Small intestine (tissue), 7 donors: ENCODE results near the gene EYS. TPM values are rescaled to one million over a fixed set of nuclear protein-coding genes. Genes with fewer than 3 reads are reported as not detected.

Experiments
- DNase-seq, 2 donors: peaks; one replicate each; pipeline versions ENCODE4 v3.0.0 to v3.0.0-alpha.2; 2013
- FAIRE-seq: peaks from 2 replicates; lab custom pipeline; 2012; peaks lifted over from hg19 to GRCh38; lab: Jason Lieb, UNC
- H3K27ac ChIP-seq, 3 donors: one replicate each; pipeline ENCODE4 v1.5.1; 2013; ENCODE audit warnings: low read length in 2 of 3, mild to moderate bottlenecking in 2 of 3, control low read depth in 1 of 3, inconsistent platforms in 1 of 3, low read depth in 1 of 3, moderate library complexity in 1 of 3
- H3K27me3 ChIP-seq, 3 donors: one replicate each; pipeline ENCODE4 v1.6.1; 2013; ENCODE audit warnings: low read length in 3 of 3, inconsistent platforms in 1 of 3; ENCODE audit not compliant: control insufficient read depth in 3 of 3, insufficient read depth in 3 of 3
- H3K36me3 ChIP-seq, 3 donors: one replicate each; pipeline ENCODE4 v1.6.1; 2013; ENCODE audit warnings: low read length in 3 of 3, inconsistent platforms in 1 of 3, low read depth in 1 of 3, mild to moderate bottlenecking in 1 of 3, moderate library complexity in 1 of 3; ENCODE audit not compliant: control insufficient read depth in 3 of 3, insufficient read depth in 2 of 3
- H3K4me1 ChIP-seq, 3 donors: one replicate each; pipeline ENCODE4 v1.6.1; 2013; ENCODE audit warnings: low read length in 2 of 3, inconsistent platforms in 1 of 3, low read depth in 1 of 3, mild to moderate bottlenecking in 1 of 3, moderate library complexity in 1 of 3; ENCODE audit not compliant: control insufficient read depth in 3 of 3, insufficient read depth in 2 of 3
- H3K4me3 ChIP-seq, 3 donors: one replicate each; pipeline ENCODE4 v1.5.1; 2013; ENCODE audit warnings: low read length in 3 of 3, control low read depth in 1 of 3, inconsistent platforms in 1 of 3, low read depth in 1 of 3, mild to moderate bottlenecking in 1 of 3, moderate library complexity in 1 of 3
- H3K9me3 ChIP-seq, 2 donors: one replicate each; pipeline ENCODE4 v1.6.1; 2013; ENCODE audit warnings: low read depth in 1 of 2, low read length in 1 of 2; ENCODE audit not compliant: control insufficient read depth in 2 of 2, insufficient read depth in 1 of 2
- WGBS, 3 donors: extraction: QIAGEN DNeasy Blood & Tissue Kit; methylation state at CpG; one replicate each; pipeline ENCODE4 v1.1.7; 2013; 5-methylcytosine and 5-hydroxymethylcytosine counted together
- polyA plus RNA-seq, 4 donors: library from polyadenylated mRNA; stranded (reverse) in 3 of 4; unstranded in 1 of 4; fragments of 200-250 nt in 3 of 4; fragments of 120-200 nt in 1 of 4; gene quantifications; one replicate each; pipeline versions ENCODE4 v1.2.1 to v1.2.3, GENCODE V29; 2013
- donor health status: healthy with polysubstance abuse.
- donor health status: control.
- donor health status: control.
- donor health status: Bipolar disorder and iron deficiency.
- donor health status: healthy.

Gene EYS
- polyA plus RNA-seq, 4 donors: 0.78 TPM; not detected in 3

DNA sequence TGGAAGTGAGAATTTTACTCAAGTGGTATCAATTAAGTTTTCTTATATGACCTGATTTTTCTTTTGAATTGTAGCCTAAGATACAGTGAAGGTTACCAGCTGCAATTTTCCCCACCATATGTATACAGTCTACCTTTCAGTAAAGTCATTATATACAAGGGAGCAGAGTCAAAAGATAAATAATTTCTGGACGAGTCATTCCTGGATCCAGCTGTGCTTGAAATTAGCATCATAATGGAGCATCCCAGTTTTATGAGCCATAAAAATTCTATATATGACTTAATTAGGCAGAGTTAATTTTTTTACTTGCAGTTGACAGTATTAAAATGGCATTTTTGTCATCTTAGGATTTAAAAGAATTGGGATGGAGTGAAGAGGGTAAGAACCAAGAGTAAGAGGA is 1063.0 kb downstream of the EYS start:
- no peaks in the 10 kb centered on the region for H3K4me1 ChIP-seq
- H3K36me3 ChIP-seq: no peaks in the 10 kb centered on the region
- no peaks in the 10 kb centered on the region for H3K27me3 ChIP-seq
- DNase-seq (no peak), FAIRE-seq (no peak)
- WGBS, 3 donors: 30 to 44% (median 39%) methylated on average over 1 of the region's 1 CpG
- peaks cover 0 to 1% of the 10 kb centered on the region in 2 donors for H3K9me3 ChIP-seq
- no peak overlapping the region for H3K27ac ChIP-seq
- H3K4me3 ChIP-seq: no peak overlapping the region

DNA sequence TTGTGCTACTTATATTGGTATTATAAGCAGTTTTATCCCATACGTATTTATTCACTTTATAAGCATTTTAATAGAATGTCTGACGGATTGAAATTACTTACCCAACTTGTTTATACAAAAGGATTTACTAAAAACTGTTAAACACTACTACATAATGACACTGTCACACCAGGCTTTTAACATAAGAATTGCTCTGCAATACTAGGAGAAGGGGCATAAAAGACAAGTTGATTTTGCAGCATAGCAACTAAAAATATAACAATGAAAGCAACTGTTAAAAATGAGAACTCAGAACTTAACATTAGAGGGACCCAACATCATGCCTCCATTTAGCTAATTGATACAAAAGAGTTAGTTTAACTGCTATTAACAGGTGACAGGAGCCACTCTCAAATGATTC is 1076.1 kb downstream of the EYS start:
- FAIRE-seq (no peak), DNase-seq (no peak)
- H3K27ac ChIP-seq: no peak overlapping the region
- no peaks in the 10 kb centered on the region for H3K36me3 ChIP-seq
- no peaks in the 10 kb centered on the region for H3K9me3 ChIP-seq
- H3K4me1 ChIP-seq: no peaks in the 10 kb centered on the region
- no peaks in the 10 kb centered on the region for H3K27me3 ChIP-seq
- 53 to 57% (median 56%) methylated on average over 2 of the region's 2 CpGs for WGBS, 3 donors
- H3K4me3 ChIP-seq: no peak overlapping the region

DNA sequence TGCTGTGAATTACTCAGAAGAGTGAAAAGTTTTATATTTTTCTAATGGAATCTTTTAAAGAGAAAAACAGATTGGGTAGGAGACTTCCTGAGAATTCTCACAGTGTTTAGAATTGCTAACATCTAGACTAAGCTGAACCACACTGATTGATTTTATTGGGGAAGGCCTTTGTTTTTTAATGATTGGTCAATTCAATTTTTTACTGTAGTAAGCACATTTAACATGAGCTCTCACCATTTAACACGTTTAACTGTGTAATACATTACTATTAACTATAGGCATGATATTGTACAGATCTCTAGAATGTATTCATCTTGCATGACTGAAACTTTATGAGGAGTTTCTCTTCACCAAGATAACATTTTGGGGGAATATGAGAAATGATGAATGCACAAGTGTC is 1084.1 kb downstream of the EYS start:
- Histone ChIP-seq H3K4me1 (no peaks in the 10 kb centered on the region), H3K36me3 (no peaks in the 10 kb centered on the region), H3K4me3 (no peak overlapping the region), H3K27ac (no peak overlapping the region), H3K9me3 (no peaks in the 10 kb centered on the region), H3K27me3 (no peaks in the 10 kb centered on the region)
- FAIRE-seq (no peak), DNase-seq (no peak)
- 16 to 37% (median 17%) methylated on average over 1 of the region's 1 CpG for WGBS, 3 donors

DNA sequence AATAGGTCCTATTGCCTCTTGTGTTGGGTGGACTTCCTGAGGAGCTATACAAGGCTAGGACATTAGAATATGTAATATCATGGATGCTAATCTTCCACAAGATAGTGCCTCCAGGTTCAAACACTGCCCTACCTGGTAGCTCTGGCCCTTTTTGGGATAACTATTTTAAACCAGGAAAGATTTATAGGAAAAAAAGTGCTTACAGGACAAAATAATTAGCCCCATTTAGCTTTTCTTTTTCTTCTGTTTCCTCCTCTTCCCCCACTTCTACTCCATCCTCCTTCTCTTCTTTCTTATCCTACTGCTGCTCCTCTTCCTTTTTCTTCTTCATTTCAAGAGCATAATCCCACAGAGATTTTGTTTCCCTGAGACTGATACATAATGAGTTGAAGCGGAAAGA is 1104.0 kb downstream of the EYS start:
- Histone ChIP-seq H3K9me3 (no peaks in the 10 kb centered on the region), H3K4me3 (no peak overlapping the region), H3K36me3 (no peaks in the 10 kb centered on the region), H3K4me1 (no peaks in the 10 kb centered on the region), H3K27ac (no peak overlapping the region), H3K27me3 (no peaks in the 10 kb centered on the region)
- FAIRE-seq (no peak), DNase-seq (no peak)
- 65 to 88% (median 84%) methylated on average over 1 of the region's 1 CpG for WGBS, 3 donors

DNA sequence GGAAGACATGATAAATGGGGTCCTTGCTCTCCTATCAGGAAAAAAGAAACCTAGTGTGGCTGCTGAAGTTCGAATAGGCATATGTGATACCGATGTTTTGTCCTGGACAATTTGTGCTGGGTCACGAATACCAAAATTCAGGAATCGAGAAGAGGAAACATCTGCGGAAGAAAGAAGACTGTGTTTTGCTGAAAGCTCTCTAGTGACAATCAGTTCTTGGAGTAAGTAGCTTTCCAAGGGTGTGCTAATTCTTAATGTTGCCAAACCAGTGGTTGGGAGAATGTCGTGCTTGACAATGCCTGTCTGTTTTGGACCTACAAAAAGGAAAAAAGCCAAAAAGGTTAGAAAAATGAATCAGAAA is 1115.4 kb downstream of the EYS start:
- Histone ChIP-seq H3K27me3 (no peaks in the 10 kb centered on the region), H3K4me3 (no peak overlapping the region), H3K27ac (no peak overlapping the region), H3K4me1 (no peaks in the 10 kb centered on the region), H3K36me3 (no peaks in the 10 kb centered on the region), H3K9me3 (no peaks in the 10 kb centered on the region)
- FAIRE-seq (no peak), DNase-seq (no peak)
- WGBS, 3 donors: 68 to 80% (median 76%) methylated on average over 6 of the region's 6 CpGs

DNA sequence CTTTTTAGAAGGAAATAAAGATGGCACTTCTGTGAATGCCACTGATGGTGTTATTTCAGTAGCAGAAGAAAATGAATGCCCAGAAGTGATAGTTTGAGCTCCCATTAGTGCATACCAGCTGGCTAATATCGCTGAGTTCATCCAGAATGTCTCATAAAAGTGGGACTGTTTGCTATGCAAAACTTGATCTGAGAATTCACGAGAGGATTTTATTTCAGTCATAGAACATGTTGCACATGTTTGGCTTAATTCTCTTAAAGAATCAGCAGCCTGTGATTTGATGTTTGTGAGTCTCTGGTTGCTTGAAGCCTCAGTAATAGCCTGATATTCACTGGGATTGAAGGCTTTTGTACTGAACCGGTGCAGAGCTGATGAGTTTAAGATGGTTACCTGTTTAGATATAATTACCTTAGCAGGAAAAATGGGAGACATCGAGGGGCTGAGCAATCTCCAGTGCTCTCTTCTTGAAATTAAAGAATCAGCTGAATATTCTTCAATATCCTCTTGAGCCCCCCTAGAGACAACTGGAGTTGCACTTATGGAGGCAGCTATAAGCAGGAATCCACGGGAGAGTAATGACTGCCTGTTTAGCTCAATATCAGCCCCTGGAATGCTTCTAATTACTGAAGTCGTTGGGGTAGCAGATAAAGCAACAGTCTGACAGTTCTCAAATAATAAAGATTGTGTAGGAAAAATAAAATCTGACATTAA is 1115.9 kb downstream of the EYS start:
- DNase-seq: no peak
- Histone ChIP-seq H3K4me3 (no peak overlapping the region), H3K36me3 (no peaks in the 10 kb centered on the region), H3K4me1 (no peaks in the 10 kb centered on the region), H3K27ac (no peak overlapping the region), H3K27me3 (no peaks in the 10 kb centered on the region), H3K9me3 (no peaks in the 10 kb centered on the region)
- no peak for FAIRE-seq
- WGBS, 3 donors: 53 to 58% (median 57%) methylated on average over 6 of the region's 6 CpGs

DNA sequence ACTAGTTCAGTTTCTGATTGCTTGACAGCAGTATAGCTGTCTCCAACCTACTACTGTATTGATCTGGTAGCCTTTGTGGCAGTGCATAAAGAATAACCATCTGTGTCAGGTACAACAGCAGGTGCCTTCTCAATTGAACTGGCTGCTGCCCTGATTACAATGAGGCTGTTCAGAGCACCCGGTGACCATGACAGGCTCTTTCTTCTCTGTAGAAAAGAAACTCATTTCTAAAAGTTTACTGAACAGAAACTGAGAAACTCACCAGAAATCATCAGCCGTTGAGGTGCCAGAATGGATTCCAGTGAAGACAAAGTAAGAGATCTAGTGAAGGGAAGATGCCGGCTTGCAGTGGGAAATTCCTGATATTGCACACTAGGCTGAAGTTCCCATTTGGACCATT is 1117.1 kb downstream of the EYS start:
- WGBS, 3 donors: 82 to 89% (median 85%) methylated on average over 3 of the region's 3 CpGs
- no peaks in the 10 kb centered on the region for H3K4me1 ChIP-seq
- no peak for FAIRE-seq
- H3K27ac ChIP-seq: no peak overlapping the region
- no peaks in the 10 kb centered on the region for H3K9me3 ChIP-seq
- H3K27me3 ChIP-seq: no peaks in the 10 kb centered on the region
- DNase-seq: no peak
- H3K36me3 ChIP-seq: no peaks in the 10 kb centered on the region
- no peak overlapping the region for H3K4me3 ChIP-seq

DNA sequence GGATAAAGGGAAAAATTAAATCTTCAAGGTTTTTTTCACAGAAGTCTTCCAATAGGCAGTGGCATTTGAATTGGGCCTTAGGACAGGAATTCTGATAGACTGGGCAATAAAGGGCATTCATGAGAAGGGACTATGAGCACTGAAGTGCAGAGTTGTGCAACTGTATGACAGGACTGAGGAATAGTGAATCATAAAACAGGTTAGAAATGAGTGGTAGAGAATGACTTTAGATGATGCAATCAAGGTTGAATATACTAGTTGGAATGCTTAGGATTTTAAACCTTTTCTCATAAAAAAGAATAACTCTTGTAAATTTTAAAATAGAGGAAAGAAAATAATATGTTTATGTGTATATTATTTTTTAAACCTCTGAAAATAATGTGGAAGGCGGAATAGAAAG is 1126.7 kb downstream of the EYS start:
- peaks cover 0 to 2% of the 10 kb centered on the region in 2 donors for H3K9me3 ChIP-seq
- peak in 1 of 2 donors; percentile 17 for DNase-seq
- H3K4me1 ChIP-seq: no peaks in the 10 kb centered on the region
- H3K27me3 ChIP-seq: no peaks in the 10 kb centered on the region
- 64 to 76% (median 72%) methylated on average over 1 of the region's 1 CpG for WGBS, 3 donors
- H3K27ac ChIP-seq: no peak overlapping the region
- FAIRE-seq: no peak
- H3K36me3 ChIP-seq: no peaks in the 10 kb centered on the region
- no peak overlapping the region for H3K4me3 ChIP-seq

DNA sequence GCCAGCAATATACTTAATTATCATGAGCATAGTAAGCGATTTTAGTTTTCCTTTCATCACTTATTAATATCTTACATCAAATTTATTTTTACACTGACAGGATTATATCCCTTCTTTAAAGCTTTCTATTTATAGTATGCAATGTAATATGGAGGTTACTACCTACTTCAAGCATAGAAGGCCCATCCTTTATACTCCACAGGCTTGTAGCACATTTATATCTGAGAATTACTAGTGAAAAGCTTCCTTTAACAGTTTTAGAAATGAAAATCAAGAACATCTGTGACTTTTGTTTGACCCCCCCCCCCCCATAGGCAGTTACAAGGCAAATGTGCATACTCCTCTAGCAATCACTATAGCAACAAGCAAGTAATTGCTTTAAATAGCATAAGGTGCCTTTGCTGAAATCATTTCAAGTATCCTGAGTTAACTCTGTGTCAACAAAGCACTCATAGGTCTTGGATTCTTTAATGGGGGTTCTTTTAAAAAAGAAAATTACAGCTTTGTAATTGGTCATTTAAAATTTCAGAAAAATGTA is 1153.7 kb downstream of the EYS start:
- no peak overlapping the region for H3K27ac ChIP-seq
- H3K9me3 ChIP-seq: no peaks in the 10 kb centered on the region
- FAIRE-seq: no peak
- DNase-seq: no peak
- H3K4me1 ChIP-seq: no peaks in the 10 kb centered on the region
- 84 to 90% (median 86%) methylated on average over 1 of the region's 1 CpG for WGBS, 3 donors
- no peaks in the 10 kb centered on the region for H3K36me3 ChIP-seq
- H3K27me3 ChIP-seq: no peaks in the 10 kb centered on the region
- no peak overlapping the region for H3K4me3 ChIP-seq
